ENCODE results near the gene LPP. TPM values are rescaled to one million over a fixed set of nuclear protein-coding genes. Genes with fewer than 3 reads are reported as not detected.

LPP gene
- total RNA-seq, 6 experiments from 2014 or later = 41.5 to 90.5 (median 69.5) TPM

DNA sequence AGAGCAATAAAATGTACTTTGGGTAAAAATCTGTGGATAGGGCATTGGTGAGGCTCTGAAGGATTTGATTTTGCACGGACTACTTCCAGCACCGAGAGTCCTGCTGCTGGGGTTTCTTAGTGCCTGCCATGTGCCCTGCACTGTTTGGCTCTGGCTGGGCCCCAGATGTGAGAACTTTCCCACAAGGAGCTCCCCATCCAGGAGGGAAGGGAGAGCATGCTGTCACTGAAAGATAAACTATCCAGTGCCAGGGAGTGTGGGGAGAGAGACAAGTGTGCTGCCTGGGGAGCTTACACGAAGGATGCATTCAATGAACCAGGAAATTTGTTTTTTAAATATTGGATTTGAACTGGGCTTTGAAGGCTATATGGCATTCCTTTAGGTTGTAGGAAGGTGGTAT is 30.2 kb downstream of the LPP start:
- intact Hi-C loops (cut with DNase I) = no loop called here
- TF ChIP-seq, protein P1, sequence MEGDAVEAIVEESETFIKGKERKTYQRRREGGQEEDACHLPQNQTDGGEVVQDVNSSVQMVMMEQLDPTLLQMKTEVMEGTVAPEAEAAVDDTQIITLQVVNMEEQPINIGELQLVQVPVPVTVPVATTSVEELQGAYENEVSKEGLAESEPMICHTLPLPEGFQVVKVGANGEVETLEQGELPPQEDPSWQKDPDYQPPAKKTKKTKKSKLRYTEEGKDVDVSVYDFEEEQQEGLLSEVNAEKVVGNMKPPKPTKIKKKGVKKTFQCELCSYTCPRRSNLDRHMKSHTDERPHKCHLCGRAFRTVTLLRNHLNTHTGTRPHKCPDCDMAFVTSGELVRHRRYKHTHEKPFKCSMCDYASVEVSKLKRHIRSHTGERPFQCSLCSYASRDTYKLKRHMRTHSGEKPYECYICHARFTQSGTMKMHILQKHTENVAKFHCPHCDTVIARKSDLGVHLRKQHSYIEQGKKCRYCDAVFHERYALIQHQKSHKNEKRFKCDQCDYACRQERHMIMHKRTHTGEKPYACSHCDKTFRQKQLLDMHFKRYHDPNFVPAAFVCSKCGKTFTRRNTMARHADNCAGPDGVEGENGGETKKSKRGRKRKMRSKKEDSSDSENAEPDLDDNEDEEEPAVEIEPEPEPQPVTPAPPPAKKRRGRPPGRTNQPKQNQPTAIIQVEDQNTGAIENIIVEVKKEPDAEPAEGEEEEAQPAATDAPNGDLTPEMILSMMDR (IDR thresholded peaks at IDR 0.05) = no peak
- H3K27ac ChIP-seq = no peak overlapping the region
- WGBS (ENCODE audit: insufficient coverage, low coverage, low lambda C conversion rate, missing lambda C conversion rate) = 92% methylated on average over 3 of the region's 3 CpGs
- H3K4me1 ChIP-seq = peaks cover 0 to 36% (median 6%) of the 10 kb centered on the region in 4 donors
- H3K9me3 ChIP-seq = no peaks in the 10 kb centered on the region
- no peaks in the 10 kb centered on the region for H3K27me3 ChIP-seq
- ATAC-seq = no peak
- peaks cover 0 to 2% (median 0%) of the 10 kb centered on the region in 4 donors for H3K36me3 ChIP-seq
- no peak overlapping the region for H3K4me3 ChIP-seq
- no peak for DNase-seq

DNA sequence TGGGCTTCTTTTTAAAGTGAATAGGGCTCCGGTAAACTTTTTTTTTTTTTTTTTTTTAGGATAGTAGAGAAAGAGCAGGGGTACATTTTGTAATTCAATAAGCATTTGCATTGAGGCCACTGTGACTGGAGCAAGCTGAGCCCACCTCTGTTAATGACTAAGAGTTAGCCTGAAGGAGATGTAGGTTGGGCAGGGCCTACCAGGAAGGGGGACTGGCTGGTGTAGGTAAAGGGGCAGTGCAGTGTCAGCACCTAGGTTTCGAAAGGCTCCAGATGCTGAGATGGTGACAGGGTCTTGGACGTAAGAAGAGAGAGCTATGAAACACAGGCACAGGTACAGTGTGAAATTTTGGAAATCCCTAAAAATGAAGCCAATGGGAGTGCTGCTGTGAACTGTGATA is 30.7 kb downstream of the LPP start:
- no peak overlapping the region for H3K4me3 ChIP-seq
- TF ChIP-seq, protein P1 (IDR thresholded peaks at IDR 0.05) = no peak
- TF ChIP-seq POLR2A (IDR thresholded peaks at IDR 0.05) = no peak
- intact Hi-C loops (cut with DNase I) = no loop called here
- no peak for DNase-seq
- WGBS (ENCODE audit: insufficient coverage, low coverage, low lambda C conversion rate, missing lambda C conversion rate) = 75% methylated on average over 2 of the region's 3 CpGs
- no peaks in the 10 kb centered on the region for H3K9me3 ChIP-seq
- peak overlapping the region in 1 of 3 donors; percentile 82 for H3K27ac ChIP-seq
- H3K27me3 ChIP-seq = no peaks in the 10 kb centered on the region
- H3K36me3 ChIP-seq = peaks cover 0 to 2% (median 0%) of the 10 kb centered on the region in 4 donors
- H3K4me1 ChIP-seq = peaks cover 0 to 41% (median 7%) of the 10 kb centered on the region in 4 donors
- ATAC-seq = peak in 1 of 4 donors; percentile 14

DNA sequence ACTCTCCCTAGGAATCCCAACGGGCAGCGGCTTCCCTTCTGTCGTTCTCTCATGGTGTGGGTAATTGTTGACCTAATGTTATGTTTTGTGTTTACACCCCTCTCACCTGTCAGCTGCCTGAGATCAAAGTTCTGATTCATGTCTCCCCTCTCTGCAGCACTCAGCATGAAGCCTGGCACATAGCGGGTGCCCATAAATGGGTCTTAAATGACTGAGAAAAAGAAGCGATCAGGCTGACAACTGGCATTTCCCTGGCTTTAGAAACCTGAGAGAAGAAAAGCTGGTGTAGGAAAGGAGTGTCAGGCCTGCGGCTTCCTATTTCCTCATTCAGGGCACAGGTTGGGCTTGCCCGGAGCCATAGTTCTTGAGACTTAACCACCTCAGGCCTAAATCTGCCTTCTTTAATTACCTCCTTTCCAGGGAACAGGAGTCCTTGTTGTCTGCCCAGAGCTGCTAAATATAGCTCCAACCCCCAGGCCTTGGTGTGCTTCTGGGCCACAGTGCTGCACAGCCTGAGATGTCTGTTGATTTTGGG is 31.8 kb downstream of the LPP start:
- Histone ChIP-seq H3K27me3 (no peaks in the 10 kb centered on the region), H3K4me1 (peaks cover 0 to 52% (median 7%) of the 10 kb centered on the region in 4 donors), H3K36me3 (peaks cover 0 to 2% (median 0%) of the 10 kb centered on the region in 4 donors), H3K9me3 (no peaks in the 10 kb centered on the region), H3K4me3 (no peak overlapping the region), H3K27ac (peak overlapping the region; percentile 50 to 82 (median 72))
- intact Hi-C loops (cut with DNase I) = no loop called here
- 22% methylated on average over 7 of the region's 7 CpGs for WGBS (ENCODE audit: insufficient coverage, low coverage, low lambda C conversion rate, missing lambda C conversion rate)
- DNase-seq (peak in 1 of 3 donors; percentile 58), ATAC-seq (peak; percentile 84 to 93 (median 88))
- no peak for TF ChIP-seq POLR2A (IDR thresholded peaks at IDR 0.05)
- TF ChIP-seq, protein P1 (IDR thresholded peaks at IDR 0.05) = no peak

DNA sequence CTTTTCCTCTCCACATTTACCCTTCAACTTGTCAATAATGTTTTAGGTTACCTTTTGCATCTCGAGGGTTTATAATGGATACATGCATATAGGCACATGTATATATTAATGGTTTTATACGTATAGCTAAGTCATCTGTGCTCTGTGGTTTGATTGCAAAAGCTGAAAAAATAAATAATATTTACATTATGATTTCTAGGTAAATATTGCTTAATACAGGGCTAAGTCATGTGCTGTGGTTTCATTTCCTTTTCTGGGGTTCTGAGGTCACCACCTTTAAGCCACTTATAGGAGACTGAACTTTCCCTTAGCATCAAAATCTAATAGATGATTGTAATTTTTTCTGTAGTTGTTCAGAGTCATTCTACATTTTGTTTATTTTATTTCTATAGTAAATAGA is 33.1 kb downstream of the LPP start:
- H3K27ac ChIP-seq = peak overlapping the region in 1 of 3 donors; percentile 82
- ATAC-seq (peak in 2 of 4 donors; percentile 15 to 18), DNase-seq (no peak)

More for the DNA sequence above, 33.1 kb downstream of the LPP start:
- intact Hi-C loops (cut with DNase I) = no loop called here
- TF ChIP-seq POLR2A (IDR thresholded peaks at IDR 0.05) = no peak
- TF ChIP-seq, protein P1 (IDR thresholded peaks at IDR 0.05) = no peak
- Histone ChIP-seq H3K27me3 (no peaks in the 10 kb centered on the region), H3K4me3 (no peak overlapping the region), H3K36me3 (peaks cover 0 to 2% (median 0%) of the 10 kb centered on the region in 4 donors), H3K9me3 (no peaks in the 10 kb centered on the region), H3K4me1 (peaks cover 0 to 61% (median 7%) of the 10 kb centered on the region in 4 donors)
- WGBS (ENCODE audit: insufficient coverage, low coverage, low lambda C conversion rate, missing lambda C conversion rate) = 38% methylated on average over 2 of the region's 2 CpGs

All from right lobe of liver (tissue), 6 donors.